ENCODE data around the gene ARID4B. TPM values are rescaled to one million over a fixed set of nuclear protein-coding genes. Genes with fewer than 3 reads are reported as not detected.
A peak's percentile ranks its signal among the peaks of the same experiment; 100 is the strongest.

Gene ARID4B
- total RNA-seq, 2 experiments from 2014 or later: 28.7 to 44.9 TPM

- Histone ChIP-seq H4K20me1 (ENCODE audit: insufficient read depth, low read length) (peaks cover 5% of the 10 kb centered on the region; the same call in 1 of the 2 replicates), H3K4me2 (ENCODE audit: low read length) (no peak overlapping the region), H3K36me3 (ENCODE audit: insufficient read depth, low read length) (peaks cover 27% of the 10 kb centered on the region), H3K9me2 (ENCODE audit: insufficient read depth, low read length) (no peaks in the 10 kb centered on the region), H3K4me1 (ENCODE audit: insufficient read depth, low read length, poor library complexity, severe bottlenecking) (peaks cover 5% of the 10 kb centered on the region), H3K27ac (ENCODE audit: low read depth, low read length, poor library complexity, severe bottlenecking) (no peak overlapping the region), H3K79me2 (ENCODE audit: insufficient read depth, low read depth, low read length) (peaks cover 25% of the 10 kb centered on the region), H3K9me3 (ENCODE audit: low read length) (no peaks in the 10 kb centered on the region), H2AFZ (ENCODE audit: low read length) (no peak overlapping the region), H3K4me3 (ENCODE audit: low read depth, low read length, poor library complexity, severe bottlenecking) (no peak overlapping the region)
- TF ChIP-seq CTCF (conservative IDR thresholded peaks at IDR 0.05; ENCODE audit: low read length) (no peak), EZH2phosphoT487 (IDR thresholded peaks at IDR 0.05; ENCODE audit: borderline replicate concordance, low read depth, low read length) (no peak)
- no TSS peak for BruUV-seq (replicated peaks)
- POLR2A ChIA-PET: no interaction called here
- intact Hi-C loops (cut with micrococcal nuclease; ENCODE audit: unreplicated experiment): no loop called here
- CTCF ChIA-PET (ENCODE audit: unreplicated experiment): no interaction called here
- DNase-seq (ENCODE audit: low spot score): no peak
Measured at GRCh38 chr1:235336903-235337302, 8.9 kb upstream of the ARID4B start.

- ChIA-PET POLR2A (interaction anchor here (0.6 to 1.7 kb wide), 11 partner anchors 8 to 839 kb away, joined by 3 to 7 read pairs (median 4); no protein-coding TSS in a partner anchor), CTCF (ENCODE audit: unreplicated experiment) (interaction anchor here (0.5 kb wide), 1 partner anchor 94 kb away, joined by 3 read pairs; no protein-coding TSS in a partner anchor)
- H3K4me1 ChIP-seq (ENCODE audit: insufficient read depth, low read length, poor library complexity, severe bottlenecking): peaks cover 22% of the 10 kb centered on the region
- peak overlapping the region; percentile 92 for H3K4me2 ChIP-seq (ENCODE audit: low read length)
- H3K9me3 ChIP-seq (ENCODE audit: low read length): no peaks in the 10 kb centered on the region
- H3K36me3 ChIP-seq (ENCODE audit: insufficient read depth, low read length): peaks cover 33% of the 10 kb centered on the region
- TF ChIP-seq EZH2phosphoT487 (IDR thresholded peaks at IDR 0.05; ENCODE audit: borderline replicate concordance, low read depth, low read length) (no peak), CTCF (conservative IDR thresholded peaks at IDR 0.05; ENCODE audit: low read length) (no peak)
- BruUV-seq (replicated peaks): no TSS peak
- H4K20me1 ChIP-seq (ENCODE audit: insufficient read depth, low read length): peaks cover 6% of the 10 kb centered on the region
- H3K4me3 ChIP-seq (ENCODE audit: low read depth, low read length, poor library complexity, severe bottlenecking): peak overlapping the region; percentile 87
- intact Hi-C loops (cut with micrococcal nuclease; ENCODE audit: unreplicated experiment): no loop called here
- DNase-seq (ENCODE audit: low spot score): no peak
- no peaks in the 10 kb centered on the region for H3K9me2 ChIP-seq (ENCODE audit: insufficient read depth, low read length)
- H3K79me2 ChIP-seq (ENCODE audit: insufficient read depth, low read depth, low read length): peaks cover 69% of the 10 kb centered on the region
- H2AFZ ChIP-seq (ENCODE audit: low read length): no peak overlapping the region
- H3K27ac ChIP-seq (ENCODE audit: low read depth, low read length, poor library complexity, severe bottlenecking): no peak overlapping the region
Measured at GRCh38 chr1:235331401-235331800, 3.4 kb upstream of the ARID4B start.

GRCh38 chr1:235330918-235331285, 2.9 kb upstream of the ARID4B start:
- Histone ChIP-seq H3K36me3 (ENCODE audit: insufficient read depth, low read length) (peaks cover 38% of the 10 kb centered on the region), H3K27ac (ENCODE audit: low read depth, low read length, poor library complexity, severe bottlenecking) (peak overlapping the region; percentile 91), H3K79me2 (ENCODE audit: insufficient read depth, low read depth, low read length) (peaks cover 74% of the 10 kb centered on the region), H3K4me1 (ENCODE audit: insufficient read depth, low read length, poor library complexity, severe bottlenecking) (peaks cover 25% of the 10 kb centered on the region), H3K4me2 (ENCODE audit: low read length) (peak overlapping the region; percentile 92), H2AFZ (ENCODE audit: low read length) (no peak overlapping the region), H3K9me3 (ENCODE audit: low read length) (no peaks in the 10 kb centered on the region), H3K4me3 (ENCODE audit: low read depth, low read length, poor library complexity, severe bottlenecking) (peak overlapping the region; percentile 87), H3K9me2 (ENCODE audit: insufficient read depth, low read length) (no peaks in the 10 kb centered on the region), H4K20me1 (ENCODE audit: insufficient read depth, low read length) (peaks cover 11% of the 10 kb centered on the region)
- BruUV-seq (replicated peaks): no TSS peak
- ChIA-PET CTCF (ENCODE audit: unreplicated experiment) (no interaction called here), POLR2A (interaction anchor here (0.6 to 1.6 kb wide), 11 partner anchors 9 to 839 kb away, joined by 3 to 7 read pairs (median 3); no protein-coding TSS in a partner anchor)
- TF ChIP-seq EZH2phosphoT487 (IDR thresholded peaks at IDR 0.05; ENCODE audit: borderline replicate concordance, low read depth, low read length) (no peak), CTCF (conservative IDR thresholded peaks at IDR 0.05; ENCODE audit: low read length) (no peak)
- no peak for DNase-seq (ENCODE audit: low spot score)
- intact Hi-C loops (cut with micrococcal nuclease; ENCODE audit: unreplicated experiment): no loop called here
